ENCODE data around the gene MYL4.

DNA sequence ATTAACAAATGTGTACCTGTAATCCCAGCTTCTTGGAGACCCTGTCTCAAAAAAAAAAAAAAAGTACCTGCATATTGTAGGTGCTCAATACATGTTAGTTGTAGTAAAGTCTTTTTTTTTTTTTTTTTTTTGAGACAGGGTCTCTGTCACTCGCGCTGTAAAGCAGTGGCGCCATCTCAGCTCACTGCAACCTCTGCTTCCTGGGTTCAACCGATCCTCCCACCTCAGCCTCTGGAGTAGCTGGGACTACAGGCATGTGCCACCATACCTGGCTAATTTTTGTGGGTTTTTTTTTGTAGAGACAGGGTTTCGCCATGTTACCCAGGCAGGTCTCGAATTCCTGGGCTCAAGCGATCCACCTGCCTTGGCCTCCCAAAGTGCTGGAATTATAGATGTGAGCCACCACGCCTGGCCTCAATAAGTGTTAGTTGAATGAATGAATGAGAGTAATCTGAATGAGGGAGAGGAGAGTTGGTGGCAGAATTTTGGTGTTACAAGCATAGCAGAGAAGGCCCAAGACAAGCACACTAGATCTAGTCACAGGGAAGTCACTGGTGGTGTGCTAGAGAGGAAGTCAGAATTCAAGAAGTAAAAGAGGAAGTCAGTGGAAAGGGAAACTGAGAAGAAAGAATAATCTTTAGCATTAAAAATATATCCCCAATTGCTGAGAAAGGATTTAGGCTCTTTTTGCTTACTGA is 9.4 kb upstream of the MYL4 start:
- TF ChIP-seq, protein P1, sequence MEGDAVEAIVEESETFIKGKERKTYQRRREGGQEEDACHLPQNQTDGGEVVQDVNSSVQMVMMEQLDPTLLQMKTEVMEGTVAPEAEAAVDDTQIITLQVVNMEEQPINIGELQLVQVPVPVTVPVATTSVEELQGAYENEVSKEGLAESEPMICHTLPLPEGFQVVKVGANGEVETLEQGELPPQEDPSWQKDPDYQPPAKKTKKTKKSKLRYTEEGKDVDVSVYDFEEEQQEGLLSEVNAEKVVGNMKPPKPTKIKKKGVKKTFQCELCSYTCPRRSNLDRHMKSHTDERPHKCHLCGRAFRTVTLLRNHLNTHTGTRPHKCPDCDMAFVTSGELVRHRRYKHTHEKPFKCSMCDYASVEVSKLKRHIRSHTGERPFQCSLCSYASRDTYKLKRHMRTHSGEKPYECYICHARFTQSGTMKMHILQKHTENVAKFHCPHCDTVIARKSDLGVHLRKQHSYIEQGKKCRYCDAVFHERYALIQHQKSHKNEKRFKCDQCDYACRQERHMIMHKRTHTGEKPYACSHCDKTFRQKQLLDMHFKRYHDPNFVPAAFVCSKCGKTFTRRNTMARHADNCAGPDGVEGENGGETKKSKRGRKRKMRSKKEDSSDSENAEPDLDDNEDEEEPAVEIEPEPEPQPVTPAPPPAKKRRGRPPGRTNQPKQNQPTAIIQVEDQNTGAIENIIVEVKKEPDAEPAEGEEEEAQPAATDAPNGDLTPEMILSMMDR (IDR thresholded peaks at IDR 0.05) = no peak
- TF ChIP-seq POLR2A (IDR thresholded peaks at IDR 0.05) = no peak

Data from testis (tissue), 2 donors.